Smooth muscle cell (in vitro differentiated cells): ENCODE results near the gene DPPA4. TPM values are rescaled to one million over a fixed set of nuclear protein-coding genes. Genes with fewer than 3 reads are reported as not detected.

Experiments
- DNase-seq: peaks from one replicate; lab custom pipeline; 2025; ENCODE audit not compliant: unreplicated experiment; lab: John Stamatoyannopoulos, UW
- H2AFZ ChIP-seq: fragments of 200-600 bp; sonication (generic); 2 replicates; pipeline ENCODE4 v1.6.0; 2016; ENCODE audit warnings: antibody characterized with exemption, low read depth, mild to moderate bottlenecking
- H3F3A ChIP-seq: fragments of 200-600 bp; sonication (generic); 2 replicates; pipeline ENCODE4 v1.6.0; 2017; ENCODE audit warnings: antibody characterized with exemption, low read depth
- H3K27ac ChIP-seq: fragments of 200-600 bp; sonication (generic); 2 replicates; pipeline ENCODE4 v1.5.1; 2016; ENCODE audit warnings: low read depth, mild to moderate bottlenecking
- H3K27me3 ChIP-seq: fragments of 200-600 bp; sonication (generic); 2 replicates; pipeline ENCODE4 v1.6.1; 2016; ENCODE audit warnings: low read depth, mild to moderate bottlenecking
- H3K36me3 ChIP-seq: fragments of 200-600 bp; sonication (generic); 2 replicates; pipeline ENCODE4 v1.5.1; 2016; ENCODE audit warnings: low read depth
- H3K4me1 ChIP-seq: fragments of 200-600 bp; sonication (generic); 2 replicates; pipeline ENCODE4 v1.5.1; 2016; ENCODE audit warnings: low read depth
- H3K4me2 ChIP-seq: fragments of 200-600 bp; sonication (generic); 2 replicates; pipeline ENCODE4 v1.6.0; 2016; ENCODE audit warnings: mild to moderate bottlenecking
- H3K4me3 ChIP-seq: fragments of 200-600 bp; sonication (generic); 2 replicates; pipeline ENCODE4 v1.5.1; 2016; ENCODE audit warnings: mild to moderate bottlenecking
- H3K79me2 ChIP-seq: fragments of 200-600 bp; sonication (generic); 2 replicates; pipeline ENCODE4 v1.6.0; 2016; ENCODE audit warnings: low read depth, mild to moderate bottlenecking
- H3K9ac ChIP-seq: fragments of 200-600 bp; sonication (generic); 2 replicates; pipeline ENCODE4 v1.6.0; 2016; ENCODE audit warnings: low read depth
- H3K9me3 ChIP-seq: fragments of 200-600 bp; sonication (generic); replicated peaks from 2 replicates; pipeline ENCODE4 v1.5.1; 2016; ENCODE audit warnings: low read depth
- H4K20me1 ChIP-seq: fragments of 200-600 bp; sonication (generic); 2 replicates; pipeline ENCODE4 v1.6.0; 2016; ENCODE audit warnings: low read depth
- WGBS: methylation state at CpG from one replicate; pipeline ENCODE4 v1.1.7; 2016; ENCODE audit warnings: low lambda C conversion rate; 5-methylcytosine and 5-hydroxymethylcytosine counted together
- polyA plus RNA-seq: library from polyadenylated mRNA; unstranded; fragments of >200 nt; fragmentation: Nextera tagmentation; extraction: Ambion mirVana; gene quantifications from 2 replicates; pipeline ENCODE4 v1.2.1, GENCODE V29; 2016
- total RNA-seq: library from RNA; depleted of rRNA; stranded (reverse); fragments of >200 nt; gene quantifications from 2 replicates; pipeline ENCODE4 v1.2.3, GENCODE V29; 2014
- TF ChIP-seq, protein P1 (sequence below): fragments of 200-600 bp; sonication (generic); IDR thresholded peaks from 2 replicates; pipeline ENCODE4 v1.5.1; 2017; ENCODE audit warnings: borderline replicate concordance, mild to moderate bottlenecking, antibody characterized with exemption; ENCODE audit not compliant: insufficient read depth, poor library complexity, severe bottlenecking

DPPA4 gene
- total and polyA plus RNA-seq, 2 experiments from 2014 or later, result 19.5 to 43.1 TPM

DNA sequence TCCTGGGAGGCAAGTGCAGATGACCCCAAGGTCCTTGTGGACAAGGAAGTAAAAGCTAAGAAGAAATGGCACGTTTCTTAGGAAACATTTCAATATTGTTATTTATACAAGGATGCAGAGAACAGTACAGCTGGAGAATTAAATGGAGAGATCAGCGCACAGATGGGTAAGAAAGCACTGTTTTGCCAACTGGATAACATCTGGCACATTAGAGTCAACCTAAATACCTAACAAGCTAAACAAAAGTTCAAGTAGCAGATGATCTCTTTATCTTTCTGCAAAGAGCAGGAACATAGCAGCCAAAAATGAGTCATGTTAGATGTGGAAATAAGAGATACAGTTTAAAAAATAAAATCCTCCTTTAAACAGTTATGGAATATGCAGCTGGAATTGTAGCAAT lies 15.7 kb upstream of the DPPA4 start:
- Histone ChIP-seq H3K4me3 (no peak overlapping the region), H3K9ac (no peak overlapping the region), H3K4me1 (peaks cover 24% of the 10 kb centered on the region), H3K79me2 (no peaks in the 10 kb centered on the region), H3K27ac (no peak overlapping the region), H3F3A (no peaks in the 10 kb centered on the region), H3K9me3 (no peaks in the 10 kb centered on the region), H3K4me2 (no peak overlapping the region), H3K27me3 (peaks cover 4% of the 10 kb centered on the region), H2AFZ (no peak overlapping the region), H3K36me3 (no peaks in the 10 kb centered on the region), H4K20me1 (no peaks in the 10 kb centered on the region)
- 80% methylated on average over 2 of the region's 2 CpGs for WGBS
- no peak for DNase-seq
- TF ChIP-seq, protein P1, sequence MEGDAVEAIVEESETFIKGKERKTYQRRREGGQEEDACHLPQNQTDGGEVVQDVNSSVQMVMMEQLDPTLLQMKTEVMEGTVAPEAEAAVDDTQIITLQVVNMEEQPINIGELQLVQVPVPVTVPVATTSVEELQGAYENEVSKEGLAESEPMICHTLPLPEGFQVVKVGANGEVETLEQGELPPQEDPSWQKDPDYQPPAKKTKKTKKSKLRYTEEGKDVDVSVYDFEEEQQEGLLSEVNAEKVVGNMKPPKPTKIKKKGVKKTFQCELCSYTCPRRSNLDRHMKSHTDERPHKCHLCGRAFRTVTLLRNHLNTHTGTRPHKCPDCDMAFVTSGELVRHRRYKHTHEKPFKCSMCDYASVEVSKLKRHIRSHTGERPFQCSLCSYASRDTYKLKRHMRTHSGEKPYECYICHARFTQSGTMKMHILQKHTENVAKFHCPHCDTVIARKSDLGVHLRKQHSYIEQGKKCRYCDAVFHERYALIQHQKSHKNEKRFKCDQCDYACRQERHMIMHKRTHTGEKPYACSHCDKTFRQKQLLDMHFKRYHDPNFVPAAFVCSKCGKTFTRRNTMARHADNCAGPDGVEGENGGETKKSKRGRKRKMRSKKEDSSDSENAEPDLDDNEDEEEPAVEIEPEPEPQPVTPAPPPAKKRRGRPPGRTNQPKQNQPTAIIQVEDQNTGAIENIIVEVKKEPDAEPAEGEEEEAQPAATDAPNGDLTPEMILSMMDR, result no peak

DNA sequence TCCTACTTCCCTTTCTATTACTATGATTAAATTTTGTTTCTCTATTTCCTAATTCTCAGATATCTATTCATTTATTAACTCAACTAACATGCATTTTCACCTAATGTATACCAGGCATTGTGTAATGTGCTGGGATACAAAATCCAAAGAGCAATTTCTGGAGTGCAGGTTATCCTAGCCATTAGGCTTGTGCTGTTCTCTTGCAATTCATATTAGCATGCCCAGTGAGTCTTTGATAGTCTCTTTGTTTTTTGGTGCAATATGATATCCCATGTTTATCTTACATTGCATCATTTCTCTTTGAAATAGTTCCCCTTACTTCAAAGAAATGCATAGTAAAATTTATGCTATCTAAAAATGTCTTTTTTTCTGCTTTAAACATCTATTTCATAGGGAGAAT lies 13.9 kb upstream of the DPPA4 start:
- H3K79me2 ChIP-seq, result no peaks in the 10 kb centered on the region
- H3K27ac ChIP-seq, result no peak overlapping the region
- H2AFZ ChIP-seq, result no peak overlapping the region
- peaks cover 14% of the 10 kb centered on the region for H3K4me1 ChIP-seq
- H3K9me3 ChIP-seq, result no peaks in the 10 kb centered on the region
- H4K20me1 ChIP-seq, result no peaks in the 10 kb centered on the region
- no peaks in the 10 kb centered on the region for H3F3A ChIP-seq
- H3K9ac ChIP-seq, result no peak overlapping the region
- DNase-seq, result no peak
- no peak overlapping the region for H3K4me3 ChIP-seq
- peaks cover 4% of the 10 kb centered on the region for H3K27me3 ChIP-seq
- H3K4me2 ChIP-seq, result no peak overlapping the region
- TF ChIP-seq, protein P1, result no peak
- H3K36me3 ChIP-seq, result no peaks in the 10 kb centered on the region

DNA sequence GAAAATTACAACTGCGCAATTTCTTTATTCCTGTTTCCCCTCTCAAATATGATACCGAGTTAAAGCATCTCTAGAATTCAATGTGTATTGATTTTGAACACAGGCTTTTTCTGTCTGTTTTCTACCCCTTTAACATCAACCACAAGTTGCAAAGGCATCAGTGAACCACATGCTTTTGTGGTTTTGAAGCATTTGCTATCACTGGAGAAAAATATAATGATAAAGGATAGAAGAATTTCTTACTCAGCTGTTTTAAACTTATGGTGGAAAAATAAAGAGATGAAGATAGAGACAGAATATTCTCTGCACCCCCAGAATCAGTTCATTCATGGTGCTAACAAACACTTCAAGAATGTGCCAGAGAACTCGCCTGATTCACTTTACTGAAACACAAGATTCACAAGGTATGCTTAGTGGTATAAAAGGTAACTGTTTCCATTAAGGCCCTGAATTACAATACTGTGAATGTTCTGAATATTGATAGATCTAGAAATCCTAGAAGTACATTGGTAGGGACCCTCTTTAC lies 9.5 kb upstream of the DPPA4 start:
- Histone ChIP-seq H4K20me1 (no peaks in the 10 kb centered on the region), H3K27me3 (no peaks in the 10 kb centered on the region), H3K36me3 (no peaks in the 10 kb centered on the region), H3K9me3 (no peaks in the 10 kb centered on the region), H3F3A (no peaks in the 10 kb centered on the region), H2AFZ (no peak overlapping the region), H3K4me3 (no peak overlapping the region), H3K4me1 (no peaks in the 10 kb centered on the region), H3K9ac (no peak overlapping the region), H3K27ac (no peak overlapping the region), H3K79me2 (no peaks in the 10 kb centered on the region), H3K4me2 (peak overlapping the region; percentile 4)
- no peak for DNase-seq
- TF ChIP-seq, protein P1, result no peak
- WGBS, result 74% methylated on average over 3 of the region's 3 CpGs

DNA sequence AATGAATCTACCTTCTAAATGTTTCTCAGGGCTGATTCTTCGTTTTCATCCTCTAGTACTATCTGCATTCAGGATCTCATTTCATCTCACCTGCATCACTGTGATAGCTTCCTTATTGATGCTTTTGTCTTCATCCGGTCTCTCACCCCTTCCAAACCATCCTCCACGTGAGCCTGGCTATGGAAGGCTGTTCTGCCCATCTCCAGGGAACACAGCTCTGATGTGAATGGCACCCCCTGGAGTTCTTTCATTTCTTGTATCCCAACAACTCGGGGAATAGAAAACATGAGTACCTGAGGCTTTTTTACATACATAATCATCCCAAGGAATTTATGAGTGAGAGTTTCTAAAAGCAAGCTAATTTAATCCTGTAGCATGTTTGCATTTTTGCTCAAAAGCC lies 8.8 kb upstream of the DPPA4 start:
- H3K79me2 ChIP-seq, result no peaks in the 10 kb centered on the region
- no peak overlapping the region for H3K4me2 ChIP-seq
- H3K27me3 ChIP-seq, result no peaks in the 10 kb centered on the region
- H3F3A ChIP-seq, result no peaks in the 10 kb centered on the region
- no peaks in the 10 kb centered on the region for H3K4me1 ChIP-seq
- TF ChIP-seq, protein P1, result no peak
- WGBS, result 54% methylated on average over 4 of the region's 4 CpGs
- no peak overlapping the region for H2AFZ ChIP-seq
- H3K9me3 ChIP-seq, result no peaks in the 10 kb centered on the region
- no peak overlapping the region for H3K4me3 ChIP-seq
- H3K36me3 ChIP-seq, result no peaks in the 10 kb centered on the region
- H3K9ac ChIP-seq, result no peak overlapping the region
- no peaks in the 10 kb centered on the region for H4K20me1 ChIP-seq
- no peak for DNase-seq
- no peak overlapping the region for H3K27ac ChIP-seq
